GM19324 (cell line): ENCODE results near the gene CABLES2.
A peak's percentile ranks its signal among the peaks of the same experiment; 100 is the strongest.

Experiments
- ATAC-seq: cut with Tn5 transposase; IDR thresholded peaks from one replicate; pipeline ENCODE4 v1.9.1; 2021; ENCODE audit warnings: mild to moderate bottlenecking, moderate library complexity; ENCODE audit not compliant: unreplicated experiment, low FRiP score

Gene CABLES2, protein sequence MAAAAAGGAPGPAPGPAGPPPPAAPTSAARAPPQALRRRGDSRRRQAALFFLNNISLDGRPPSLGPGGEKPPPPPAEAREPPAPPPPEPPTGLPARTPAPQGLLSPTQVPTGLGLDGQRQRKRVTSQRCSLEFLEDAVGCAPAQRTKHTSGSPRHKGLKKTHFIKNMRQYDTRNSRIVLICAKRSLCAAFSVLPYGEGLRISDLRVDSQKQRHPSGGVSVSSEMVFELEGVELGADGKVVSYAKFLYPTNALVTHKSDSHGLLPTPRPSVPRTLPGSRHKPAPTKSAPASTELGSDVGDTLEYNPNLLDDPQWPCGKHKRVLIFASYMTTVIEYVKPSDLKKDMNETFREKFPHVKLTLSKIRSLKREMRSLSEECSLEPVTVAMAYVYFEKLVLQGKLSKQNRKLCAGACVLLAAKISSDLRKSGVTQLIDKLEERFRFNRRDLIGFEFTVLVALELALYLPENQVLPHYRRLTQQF

DNA sequence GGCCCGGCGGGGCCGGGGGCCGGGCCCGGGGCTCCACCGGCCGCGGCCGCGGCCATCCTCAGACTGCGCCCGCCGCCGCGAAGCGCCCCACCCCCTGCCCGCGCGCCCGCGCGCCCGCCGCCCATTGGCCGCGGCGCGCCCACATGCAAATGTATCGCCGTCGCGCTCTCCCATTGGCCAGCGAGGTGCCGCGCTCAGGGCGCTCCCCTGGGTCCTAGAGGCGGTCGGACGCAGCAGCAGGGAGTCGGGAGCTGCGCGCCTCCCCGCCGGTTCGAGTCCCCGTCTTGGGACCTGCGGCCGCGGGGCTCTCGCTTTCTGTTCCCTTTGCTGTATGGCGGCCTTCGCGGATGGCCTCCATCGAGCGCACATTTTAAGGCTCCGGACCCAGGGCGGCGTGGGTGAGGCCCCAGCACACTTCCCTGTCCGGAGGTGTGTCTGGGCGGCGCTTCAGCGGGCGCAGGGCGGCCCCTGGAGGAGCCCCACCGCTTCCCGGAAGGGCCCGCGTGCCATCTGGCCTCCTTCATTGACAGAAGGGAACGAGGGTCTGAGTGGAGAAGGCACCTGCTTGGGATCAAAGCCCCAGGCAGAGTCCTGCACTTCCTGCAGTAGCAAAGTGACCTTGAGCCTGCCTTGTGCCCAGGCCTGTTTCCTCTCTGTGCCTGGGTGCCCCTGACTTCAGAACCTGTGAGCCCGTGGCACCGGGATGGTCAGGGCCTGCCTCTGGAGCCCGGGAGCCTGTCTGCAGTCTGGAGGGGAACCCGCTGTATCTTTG lies at the start of gene CABLES2:
Gene CABLES2, minus strand, starts transcription at position 65 of the 772 bp plus-strand sequence. Its CDS starts 9 bp downstream, at position 56.
- peak; percentile 86 for ATAC-seq

GRCh38 chr20:62455929-62456328 lies 48.8 kb upstream of the CABLES2 start:
- ATAC-seq = no peak

GRCh38 chr20:62454904-62455636 lies 48.0 kb upstream of the CABLES2 start:
- no peak for ATAC-seq

GRCh38 chr20:62453186-62453808 lies 46.2 kb upstream of the CABLES2 start:
- ATAC-seq = no peak

DNA sequence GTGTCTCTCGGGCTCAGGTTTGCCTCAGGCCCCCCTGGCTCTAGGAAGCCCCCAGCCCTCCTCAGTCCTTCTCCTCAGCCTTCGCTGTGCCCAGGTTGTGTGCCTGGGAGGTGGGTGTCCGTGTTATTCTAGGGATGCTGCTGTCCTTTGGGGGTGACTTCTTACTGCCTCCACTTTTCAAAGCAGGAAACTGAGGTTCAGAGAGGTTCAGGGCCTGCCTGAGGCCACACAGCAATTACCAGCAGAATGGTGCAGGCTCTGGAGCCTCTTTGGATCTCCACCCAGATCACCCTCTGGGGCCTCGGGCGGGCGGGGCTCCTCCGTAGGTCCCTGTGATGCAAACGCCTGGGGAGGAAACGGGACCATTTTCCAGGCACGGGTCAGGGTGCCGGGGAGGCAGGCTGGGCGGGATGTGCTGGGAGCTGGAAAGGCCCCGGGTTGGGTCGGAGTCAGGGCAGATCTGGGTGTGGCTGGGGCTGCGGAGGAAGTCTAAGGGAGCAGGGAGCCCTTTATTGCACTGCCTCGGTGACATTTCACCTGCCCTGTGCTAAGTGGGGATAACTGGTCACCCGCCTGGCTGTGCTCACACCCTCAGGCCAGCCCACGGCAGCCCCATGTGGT lies 45.5 kb upstream of the CABLES2 start:
- ATAC-seq = no peak

- ATAC-seq = no peak
Observed at GRCh38 chr20:62451970-62452369, 44.9 kb upstream of the CABLES2 start.

DNA sequence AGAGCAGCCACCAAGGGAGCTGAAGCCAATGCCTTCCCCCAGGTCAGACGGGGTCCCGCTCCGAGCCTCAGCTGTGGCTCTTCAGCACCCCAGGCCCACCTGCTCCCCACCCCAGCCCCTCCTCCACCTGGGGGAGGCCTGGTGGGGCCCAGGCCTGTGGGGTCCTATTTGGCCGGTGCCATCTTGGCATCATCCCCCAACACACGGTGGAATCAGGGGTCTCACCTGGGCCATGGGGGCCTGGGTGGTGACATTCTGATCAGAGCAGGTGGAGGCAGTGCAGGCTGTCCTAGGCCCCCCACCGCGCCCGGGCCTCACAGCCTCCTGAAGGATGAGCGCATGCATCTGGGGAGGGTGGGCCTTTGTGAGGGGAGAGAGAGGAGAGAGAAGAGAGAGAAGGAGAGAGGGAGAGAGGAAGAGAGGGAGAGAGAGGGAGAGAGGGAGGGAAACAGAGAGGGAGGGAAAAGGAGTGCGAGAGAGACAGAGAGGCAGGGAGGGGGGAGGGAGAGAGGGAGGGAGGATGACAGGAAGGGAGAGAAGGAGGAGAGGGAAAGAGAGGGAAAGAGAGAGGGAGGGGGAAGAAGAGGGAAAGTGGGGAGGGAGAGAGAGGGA lies 44.2 kb upstream of the CABLES2 start:
- ATAC-seq = no peak

DNA sequence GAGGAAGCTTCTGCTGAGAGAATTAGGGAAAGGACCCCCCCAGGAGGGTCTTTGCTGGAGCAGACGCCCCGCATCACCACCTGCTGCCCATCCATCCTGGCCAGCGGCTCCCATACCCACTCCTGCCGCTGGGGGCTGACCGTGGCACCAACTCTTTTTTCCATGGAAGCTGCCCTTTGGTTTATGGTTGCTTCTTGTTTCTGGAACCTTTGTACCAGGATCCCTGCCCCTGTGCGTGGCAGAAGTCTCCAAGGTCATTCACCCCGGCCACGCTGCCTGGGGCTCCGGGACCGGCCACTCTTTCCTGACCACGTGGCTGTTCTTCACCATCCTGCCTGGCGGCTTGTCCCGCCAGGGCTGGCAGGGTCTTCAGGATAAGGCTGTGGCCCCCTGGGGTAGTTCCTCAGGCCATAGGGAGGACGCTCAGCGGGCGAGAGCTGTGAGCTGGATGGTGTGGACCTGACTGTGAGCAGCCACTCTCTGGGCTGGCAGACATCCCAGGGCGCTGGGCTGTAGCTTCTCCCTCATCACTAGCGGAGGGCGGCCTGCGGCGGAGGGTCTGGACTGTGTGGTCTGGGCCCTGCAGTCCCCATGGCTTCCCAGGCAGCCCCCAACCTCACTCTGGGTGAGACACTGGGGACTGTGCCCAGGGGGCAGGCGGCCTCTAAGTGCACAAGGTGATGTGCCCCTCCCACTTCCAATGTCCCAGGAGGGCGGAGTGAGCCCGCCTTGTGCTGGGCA lies 43.0 kb upstream of the CABLES2 start:
- ATAC-seq = no peak

GRCh38 chr20:62448788-62449187 lies 41.7 kb upstream of the CABLES2 start:
- ATAC-seq = no peak

DNA sequence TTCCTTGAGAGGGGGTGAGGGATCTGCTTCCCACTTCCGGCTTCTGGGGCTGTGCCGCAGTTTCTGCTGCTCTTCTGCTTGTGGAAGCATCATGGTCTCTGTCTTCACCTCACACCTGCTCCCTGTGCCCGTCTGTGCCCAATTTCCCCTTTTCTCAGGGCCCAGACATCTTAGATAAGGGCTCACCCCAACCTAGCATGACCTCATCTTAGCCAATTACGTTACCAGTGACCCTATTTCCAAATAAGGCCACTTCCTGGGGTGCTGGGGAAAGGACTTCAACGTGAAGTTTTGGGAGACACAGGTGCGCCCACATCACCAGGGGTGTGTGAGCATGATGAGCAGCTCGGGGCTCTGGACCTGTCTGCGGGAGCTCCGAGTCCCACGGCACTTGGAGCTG lies 41.0 kb upstream of the CABLES2 start:
- ATAC-seq = no peak

DNA sequence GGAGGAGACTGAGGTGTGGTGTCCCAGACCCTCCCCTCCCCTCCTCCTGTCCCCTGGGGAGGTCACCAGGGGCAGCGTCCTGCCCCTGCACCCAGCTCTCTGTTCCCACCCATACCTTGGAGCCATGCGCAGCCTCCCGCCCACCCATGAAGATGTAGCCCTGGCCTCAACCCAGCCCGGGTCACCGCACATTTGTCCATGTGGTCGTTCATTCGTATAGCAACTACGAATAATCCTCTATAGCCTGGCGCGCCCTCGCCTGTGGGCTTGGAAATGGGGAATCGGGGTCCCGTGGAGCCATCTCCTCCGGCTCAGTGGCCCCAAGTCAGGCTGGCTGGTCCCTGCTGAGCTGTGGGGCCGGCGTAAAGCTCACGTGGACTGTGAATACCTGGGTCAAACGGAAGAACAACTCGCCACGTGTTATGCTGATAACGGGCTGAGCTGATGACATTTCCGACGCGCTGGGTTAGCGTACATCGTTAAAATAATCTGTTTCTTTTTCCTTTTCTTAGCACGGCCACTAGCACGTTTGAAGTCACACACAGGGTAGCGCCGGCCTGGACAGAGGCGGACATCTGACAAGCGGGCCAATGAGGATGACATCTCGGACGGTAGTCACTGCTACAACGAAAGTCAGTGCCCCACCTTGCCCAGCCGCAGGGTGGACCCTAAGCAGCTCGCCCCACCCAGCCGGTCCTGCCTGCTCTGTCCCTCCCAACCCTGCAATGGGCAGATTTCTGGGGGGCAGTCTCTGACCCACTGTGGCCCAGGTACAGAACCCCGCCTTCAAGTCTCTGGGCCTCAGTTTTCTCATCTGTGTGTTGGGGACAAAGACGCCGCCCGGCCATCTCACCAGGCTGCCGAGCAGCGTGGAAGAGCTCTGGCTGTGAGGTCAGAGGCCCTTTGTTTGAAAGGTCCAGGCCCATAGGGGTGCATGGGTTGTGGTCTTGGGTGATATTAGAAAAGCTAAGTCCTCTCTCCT lies 40.1 kb upstream of the CABLES2 start:
- no peak for ATAC-seq

DNA sequence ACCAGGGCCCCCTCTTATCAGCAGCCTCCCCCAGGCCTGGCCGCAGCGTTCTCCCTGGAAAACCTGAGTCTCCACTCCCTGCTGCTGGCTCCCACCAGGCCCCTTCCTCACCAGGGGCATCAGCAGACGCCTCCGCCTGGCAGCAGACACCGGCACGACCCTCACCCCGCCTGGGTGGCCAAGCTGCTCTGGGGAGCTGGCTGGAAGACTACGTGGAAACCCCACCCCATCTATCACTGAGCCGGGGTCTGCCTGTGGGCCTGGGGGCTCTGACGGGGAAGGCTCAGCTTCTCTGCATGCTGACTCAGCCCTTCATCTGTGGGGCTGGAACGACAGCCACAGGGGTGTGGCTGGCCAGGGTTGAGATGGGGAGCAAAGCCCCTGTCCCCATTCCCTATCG lies 39.4 kb upstream of the CABLES2 start:
- ATAC-seq = no peak

- ATAC-seq = no peak
Observed at GRCh38 chr20:62445553-62446340, 38.7 kb upstream of the CABLES2 start.

- no peak for ATAC-seq
Observed at GRCh38 chr20:62444286-62444685, 37.2 kb upstream of the CABLES2 start.

DNA sequence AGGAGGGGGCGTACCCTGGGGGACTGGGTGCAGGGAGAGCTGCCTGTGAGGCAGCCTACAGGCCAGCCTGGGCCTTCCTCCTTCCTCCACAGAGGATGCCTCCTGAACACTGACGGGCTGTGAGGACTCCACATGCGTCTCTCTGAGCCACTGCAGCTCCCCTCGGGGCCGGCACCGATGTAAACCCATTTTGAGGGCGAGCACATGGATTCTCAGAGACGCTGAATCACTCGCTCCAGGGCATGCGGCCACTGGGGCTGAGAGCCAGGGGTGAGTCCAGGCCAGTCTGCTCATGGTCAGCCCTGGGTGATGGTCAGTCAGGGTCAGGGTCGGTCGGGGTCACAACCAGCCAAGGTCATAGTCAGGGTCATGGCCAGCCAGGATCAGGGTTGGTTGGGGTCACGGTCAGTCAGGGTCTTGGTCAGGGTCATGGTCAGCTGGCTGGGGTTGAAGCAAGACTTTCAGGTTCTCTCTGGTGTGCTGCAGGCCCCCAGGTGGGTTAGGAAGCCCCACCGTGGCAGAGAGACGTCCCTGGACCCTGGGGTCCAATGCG lies 35.0 kb upstream of the CABLES2 start:
- no peak for ATAC-seq

DNA sequence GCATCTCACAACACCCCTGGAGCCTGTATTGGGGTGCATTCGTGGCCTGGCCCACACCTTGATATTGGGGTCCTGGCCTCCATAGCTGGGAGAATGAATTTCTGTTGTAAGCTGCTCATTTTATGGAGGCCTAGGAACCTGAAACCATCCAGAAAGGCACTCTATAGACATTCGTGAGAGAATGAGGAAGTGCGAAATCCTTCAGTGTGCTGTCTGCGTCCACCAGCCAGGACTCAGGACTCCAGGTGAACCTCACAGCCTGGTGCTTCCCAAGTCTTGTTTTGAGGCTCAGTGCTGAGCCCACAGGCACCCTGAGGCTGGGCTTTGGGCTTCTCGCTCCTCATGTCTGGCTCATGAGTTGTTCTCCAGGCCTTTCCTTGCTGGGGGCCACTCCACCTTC lies 32.1 kb upstream of the CABLES2 start:
- no peak for ATAC-seq

GRCh38 chr20:62437927-62438326 lies 30.8 kb upstream of the CABLES2 start:
- ATAC-seq = no peak
